GM12878 (cell line): ENCODE results near the gene CCNY. TPM values are rescaled to one million over a fixed set of nuclear protein-coding genes. Genes with fewer than 3 reads are reported as not detected.

Experiments used
- ATAC-seq: fragments of 200-7000 bp; cut with Tn5 transposase; 3 replicates; pipeline ENCODE4 v1.9.1; 2020; ENCODE audit warnings: mild to moderate bottlenecking, moderate library complexity
- BruUV-seq: library from RNA; stranded (reverse); fragments of 400-500 nt; replicated peaks from 2 replicates; lab custom pipeline; 2021; lab: Mats Ljungman, UMichigan
- CTCF ChIA-PET: fragments of 300-600 bp; sonication (Branson Sonifier 250); formaldehyde crosslinking; extraction: SDS; loops from one replicate; lab custom pipeline; 2021; ENCODE audit warnings: inconsistent platforms; lab: Yijun Ruan, JAX
- POLR2A ChIA-PET: fragments of 350-600 bp; formaldehyde crosslinking; extraction: SDS; loops from one replicate; lab custom pipeline; 2021; ENCODE audit warnings: inconsistent platforms; lab: Charles Lee
- RAD21 ChIA-PET: fragments of 300-600 bp; sonication (Branson Sonifier 250); formaldehyde crosslinking; loops from one replicate; lab custom pipeline; 2023; ENCODE audit warnings: antibody characterized with exemption; ENCODE audit not compliant: unreplicated experiment; lab: Charles Lee
- SMC1A ChIA-PET: fragments of 300-600 bp; sonication (Branson Sonifier 250); formaldehyde crosslinking; loops from one replicate; lab custom pipeline; 2023; ENCODE audit not compliant: unreplicated experiment, uncharacterized antibody; lab: Charles Lee
- DNase-seq: peaks from one replicate; pipeline ENCODE4 v3.0.0-alpha.2; 2011; ENCODE audit warnings: low read depth, low spot score
- FAIRE-seq: peaks from 3 replicates; lab custom pipeline; 2011; peaks lifted over from hg19 to GRCh38; lab: Jason Lieb, UNC
- H2AFZ ChIP-seq: 2 replicates; pipeline ENCODE4 v1.6.0; 2011; ENCODE audit warnings: low read depth, low read length, control low read depth; ENCODE audit not compliant: control insufficient read depth
- H3K27ac ChIP-seq: 2 replicates; pipeline ENCODE4 v1.5.1; 2011; ENCODE audit warnings: control low read depth; ENCODE audit not compliant: control insufficient read depth, insufficient read depth
- H3K27me3 ChIP-seq, 2 experiments: replicated peaks in 1 of 2; 2 replicates each; pipeline versions ENCODE4 v1.6.0 to v1.6.1; 2011; ENCODE audit warnings: low read length in 1 of 2; ENCODE audit not compliant: control insufficient read depth in 2 of 2, insufficient read depth in 2 of 2
- H3K36me3 ChIP-seq, 2 experiments: 2 replicates each; pipeline ENCODE4 v1.5.1; 2011; ENCODE audit warnings: low read length in 1 of 2; ENCODE audit not compliant: control insufficient read depth in 2 of 2, insufficient read depth in 2 of 2
- H3K4me1 ChIP-seq: 2 replicates; pipeline ENCODE4 v1.6.1; 2011; ENCODE audit warnings: mild to moderate bottlenecking, low read length, moderate library complexity, mixed read lengths; ENCODE audit not compliant: control insufficient read depth, insufficient read depth
- H3K4me2 ChIP-seq: 2 replicates; pipeline ENCODE4 v1.6.0; 2011; ENCODE audit warnings: control low read depth; ENCODE audit not compliant: control insufficient read depth, insufficient read depth
- H3K4me3 ChIP-seq: fragments of 200-600 bp; sonication (generic); 2 replicates; pipeline ENCODE4 v1.5.1; 2016
- H3K79me2 ChIP-seq: 2 replicates; pipeline ENCODE4 v1.6.0; 2011; ENCODE audit warnings: low read length; ENCODE audit not compliant: control insufficient read depth, insufficient read depth
- H3K9ac ChIP-seq: 2 replicates; pipeline ENCODE4 v1.8.0; 2011; ENCODE audit warnings: low read length, control low read depth, mixed read lengths; ENCODE audit not compliant: control insufficient read depth, insufficient read depth
- H3K9me3 ChIP-seq: replicated peaks from 3 replicates; pipeline ENCODE4 v1.5.1; 2011; ENCODE audit warnings: mild to moderate bottlenecking, low read length; ENCODE audit not compliant: control insufficient read depth, insufficient read depth
- H4K20me1 ChIP-seq: 2 replicates; pipeline ENCODE4 v1.6.0; 2011; ENCODE audit not compliant: control insufficient read depth, insufficient read depth
- ASH2L ChIP-seq: fragments of 300-600, 200-600 bp; sonication (generic); IDR thresholded peaks from 2 replicates; pipeline ENCODE4 v1.6.1; 2017; ENCODE audit warnings: low read depth, mild to moderate bottlenecking, borderline replicate concordance
- BCLAF1 ChIP-seq: fragments of 450-650 bp; IDR thresholded peaks from 2 replicates; pipeline ENCODE4 v1.6.1; 2017; ENCODE audit warnings: antibody characterized with exemption, mild to moderate bottlenecking, moderate library complexity
- EED ChIP-seq: sonication (generic); IDR thresholded peaks from 2 replicates; pipeline ENCODE4 v1.6.1; 2016; ENCODE audit warnings: antibody characterized with exemption, low read depth
- ESRRA ChIP-seq: IDR thresholded peaks from 2 replicates; pipeline ENCODE4 v1.6.1; 2012; ENCODE audit warnings: mild to moderate bottlenecking, low read length, improper control_type of control experiment
- GATAD2B ChIP-seq: fragments of 450-650 bp; conservative IDR thresholded peaks from 2 replicates; pipeline ENCODE4 v1.6.1; 2017; ENCODE audit warnings: low read depth, mild to moderate bottlenecking, moderate library complexity
- IRF4 ChIP-seq: IDR thresholded peaks from 2 replicates; pipeline ENCODE4 v1.6.1; 2011; ENCODE audit warnings: low read depth, low read length
- KDM1A ChIP-seq: fragments of 200-600 bp; sonication (generic); IDR thresholded peaks from 2 replicates; pipeline ENCODE4 v1.6.1; 2016; ENCODE audit warnings: borderline replicate concordance
- MXI1 ChIP-seq: fragments of 150-350 bp; IDR thresholded peaks from 2 replicates; pipeline ENCODE4 v1.6.1; 2011; ENCODE audit warnings: low read depth, mild to moderate bottlenecking, inconsistent platforms, low read length, improper control_type of control experiment
- NRF1 ChIP-seq: conservative IDR thresholded peaks from 2 replicates; pipeline ENCODE4 v1.6.1; 2011; ENCODE audit warnings: mild to moderate bottlenecking, low read depth, low read length, improper control_type of control experiment
- POLR2AphosphoS2 ChIP-seq: IDR thresholded peaks from 2 replicates; pipeline ENCODE4 v1.6.1; 2011; ENCODE audit warnings: low read depth, mild to moderate bottlenecking, low read length, improper control_type of control experiment, moderate library complexity
- SIN3A ChIP-seq: IDR thresholded peaks from 2 replicates; pipeline ENCODE4 v1.6.1; 2012; ENCODE audit warnings: low read depth, low read length, improper control_type of control experiment
- SIX5 ChIP-seq: IDR thresholded peaks from 2 replicates; pipeline ENCODE4 v1.6.1; 2011; ENCODE audit warnings: mild to moderate bottlenecking, low read depth, low read length, moderate library complexity; ENCODE audit not compliant: severe bottlenecking
- SKIL ChIP-seq: fragments of 450-650 bp; IDR thresholded peaks from 2 replicates; pipeline ENCODE4 v1.6.1; 2017; ENCODE audit warnings: mild to moderate bottlenecking, low read depth, inconsistent platforms; ENCODE audit not compliant: poor library complexity, severe bottlenecking
- SUPT20H ChIP-seq: IDR thresholded peaks from 2 replicates; pipeline ENCODE4 v1.6.1; 2011; ENCODE audit warnings: low read depth, mild to moderate bottlenecking, low read length, moderate library complexity, borderline replicate concordance; ENCODE audit not compliant: control insufficient read depth
- WGBS: methylation state at CpG from one replicate; pipeline ENCODE4 v1.1.6; 2016; ENCODE audit warnings: low lambda C conversion rate; ENCODE audit not compliant: insufficient replicate concordance, insufficient coverage; ENCODE audit errors: missing lambda C conversion rate; 5-methylcytosine and 5-hydroxymethylcytosine counted together
- in situ Hi-C: fragments of 300-500 bp; cut with MboI; formaldehyde crosslinking; loops from 9 replicates; pipeline ENCODE4 v1.14.3; 2018; ENCODE audit warnings: mixed read lengths
- intact Hi-C: fragments of 100-400 bp; cut with micrococcal nuclease; formaldehyde crosslinking; loops from one replicate; pipeline ENCODE4 v1.14.2; 2022; ENCODE audit not compliant: unreplicated experiment
- polyA plus RNA-seq, 11 experiments: library from polyadenylated mRNA; depleted of rRNA in 4 of 11; unstranded in 6 of 11; stranded (reverse) in 5 of 11; fragments of >200 nt; fragmentation: Nextera tagmentation in 4 of 11; fragmentation: Illumina TruSeq in 1 of 11; extraction: Ambion mirVana in 4 of 11; extraction: Trizol in 1 of 11; gene quantifications; 1 replicate in 1 of 11; 2 replicates in 10 of 11; pipeline versions ENCODE4 v1.2.1 to v1.2.3, GENCODE V29; 2011 to 2016; ENCODE audit warnings: inconsistent platforms in 2 of 11, missing spikeins in 2 of 11, low read depth in 1 of 11
- total RNA-seq, 4 experiments: library from RNA; depleted of rRNA in 3 of 4; stranded (reverse); fragments of >200 nt in 3 of 4; fragmentation: Illumina TruSeq in 1 of 4; extraction: Trizol in 1 of 4; gene quantifications; 2 replicates each; pipeline versions ENCODE4 v1.2.1 to v1.2.3, GENCODE V29; 2013 to 2021

Gene CCNY
- total and polyA plus RNA-seq, 10 of the 15 experiments (the other 5 are each of a cell fraction or from before 2014, with no cell fraction given) = 3.6 to 50.0 (median 26.1) TPM

- Histone ChIP-seq H3K27me3 (no peaks in the 10 kb centered on the region), H2AFZ (no peak overlapping the region), H4K20me1 (no peaks in the 10 kb centered on the region), H3K4me1 (peaks cover 5% of the 10 kb centered on the region), H3K4me2 (no peak overlapping the region), H3K4me3 (no peak overlapping the region), H3K36me3 (no peaks in the 10 kb centered on the region; a peak in 3 of 4 replicates), H3K9me3 (no peaks in the 10 kb centered on the region), H3K79me2 (no peaks in the 10 kb centered on the region), H3K27ac (no peak overlapping the region), H3K9ac (no peak overlapping the region)
- POLR2A ChIA-PET = interaction anchor here (0.6 kb wide), 1 partner anchor 64 kb away, joined by 3 read pairs; no protein-coding TSS in a partner anchor
- RAD21 ChIA-PET = no interaction called here
- ATAC-seq (no peak), DNase-seq (no peak), FAIRE-seq (no peak)
- 83% methylated on average over 10 of the region's 10 CpGs for WGBS
- BruUV-seq = no TSS peak
- intact Hi-C loops = no loop called here
- CTCF ChIA-PET = interaction anchor here (0.9 to 1.0 kb wide), 2 partner anchors 9 to 271 kb away, joined by 3 read pairs; no protein-coding TSS in a partner anchor
- SMC1A ChIA-PET = no interaction called here
- TF ChIP-seq SUPT20H = no peak
- TF ChIP-seq SKIL = no peak
- no peak for TF ChIP-seq GATAD2B
- TF ChIP-seq ASH2L = no peak
- TF ChIP-seq MXI1 = no peak
- TF ChIP-seq EED = no peak
- TF ChIP-seq IRF4 = no peak
- no peak for TF ChIP-seq ESRRA
- no peak for TF ChIP-seq SIN3A
- no peak for TF ChIP-seq BCLAF1
- no peak for TF ChIP-seq POLR2AphosphoS2
- no peak for TF ChIP-seq KDM1A
- TF ChIP-seq SIX5 = no peak
- TF ChIP-seq NRF1 = no peak
- in situ Hi-C loops = no loop called here
These were observed 156.3 kb downstream of the CCNY start for GRCh38 chr10:35492386-35493195.
